Chondrocyte (in vitro differentiated cells): ENCODE results near the gene FBXL2. TPM values are rescaled to one million over a fixed set of nuclear protein-coding genes. Genes with fewer than 3 reads are reported as not detected.
A peak's percentile ranks its signal among the peaks of the same experiment; 100 is the strongest.

Experiments
- DNase-seq: peaks from one replicate; pipeline ENCODE4 v3.0.0; 2021; ENCODE audit warnings: mixed read lengths, low spot score
- H3K27ac Mint-ChIP-seq: one replicate; pipeline ENCODE4 v1.8.0; 2021; ENCODE audit warnings: mild to moderate bottlenecking, moderate library complexity, mixed read lengths; ENCODE audit not compliant: unreplicated experiment
- H3K27me3 Mint-ChIP-seq: 2 replicates; pipeline ENCODE4 v1.8.0; 2021; ENCODE audit warnings: low read depth, mixed read lengths
- H3K36me3 Mint-ChIP-seq: 2 replicates; pipeline ENCODE4 v1.8.0; 2021; ENCODE audit warnings: low read depth, mixed read lengths
- H3K4me1 Mint-ChIP-seq: 2 replicates; pipeline ENCODE4 v1.8.0; 2021; ENCODE audit warnings: low read depth, mild to moderate bottlenecking, mixed read lengths
- H3K4me3 Mint-ChIP-seq: one replicate; pipeline ENCODE4 v1.8.0; 2021; ENCODE audit warnings: mild to moderate bottlenecking, moderate library complexity, mixed read lengths; ENCODE audit not compliant: unreplicated experiment
- H3K9me3 Mint-ChIP-seq: 2 replicates; pipeline ENCODE4 v1.8.0; 2021; ENCODE audit warnings: low read depth, mixed read lengths
- total RNA-seq: library from RNA; stranded (reverse); gene quantifications from 3 replicates; pipeline ENCODE4 v1.2.1, GENCODE V29; 2021
- TF ChIP-seq, protein P1 (sequence below): fragments of 200-600 bp; sonication (generic); IDR thresholded peaks from 2 replicates; pipeline ENCODE4 v1.5.0; 2021; ENCODE audit warnings: antibody characterized with exemption, mild to moderate bottlenecking, moderate library complexity

Gene FBXL2
- total RNA-seq, 1 donor from 2014 or later = 22.2 TPM

DNA sequence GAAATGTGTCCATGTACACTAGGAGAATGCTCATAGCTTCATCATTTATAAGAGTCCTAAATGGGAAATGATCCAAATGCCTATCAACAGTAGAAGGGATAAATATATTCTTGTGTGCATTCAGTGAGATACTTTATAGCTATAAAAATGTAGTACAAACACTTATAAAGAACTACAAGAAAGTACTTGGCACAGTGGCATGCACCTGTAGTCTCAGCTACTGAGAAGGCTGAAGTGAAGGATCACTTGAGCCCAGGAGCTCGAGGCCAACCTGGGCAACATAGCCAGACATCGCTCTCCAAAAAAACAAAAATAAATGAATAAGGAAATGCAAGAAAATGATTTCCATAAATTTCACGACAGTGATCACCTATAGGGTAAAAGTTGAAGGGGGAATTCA lies 3.6 kb upstream of the FBXL2 start:
- no peak overlapping the region for H3K27ac Mint-ChIP-seq
- H3K27me3 Mint-ChIP-seq = no peaks in the 10 kb centered on the region
- no peak for DNase-seq
- H3K9me3 Mint-ChIP-seq = peaks cover 7% of the 10 kb centered on the region
- no peak overlapping the region for H3K4me3 Mint-ChIP-seq
- no peaks in the 10 kb centered on the region for H3K36me3 Mint-ChIP-seq
- peaks cover 13% of the 10 kb centered on the region for H3K4me1 Mint-ChIP-seq
- TF ChIP-seq, protein P1, sequence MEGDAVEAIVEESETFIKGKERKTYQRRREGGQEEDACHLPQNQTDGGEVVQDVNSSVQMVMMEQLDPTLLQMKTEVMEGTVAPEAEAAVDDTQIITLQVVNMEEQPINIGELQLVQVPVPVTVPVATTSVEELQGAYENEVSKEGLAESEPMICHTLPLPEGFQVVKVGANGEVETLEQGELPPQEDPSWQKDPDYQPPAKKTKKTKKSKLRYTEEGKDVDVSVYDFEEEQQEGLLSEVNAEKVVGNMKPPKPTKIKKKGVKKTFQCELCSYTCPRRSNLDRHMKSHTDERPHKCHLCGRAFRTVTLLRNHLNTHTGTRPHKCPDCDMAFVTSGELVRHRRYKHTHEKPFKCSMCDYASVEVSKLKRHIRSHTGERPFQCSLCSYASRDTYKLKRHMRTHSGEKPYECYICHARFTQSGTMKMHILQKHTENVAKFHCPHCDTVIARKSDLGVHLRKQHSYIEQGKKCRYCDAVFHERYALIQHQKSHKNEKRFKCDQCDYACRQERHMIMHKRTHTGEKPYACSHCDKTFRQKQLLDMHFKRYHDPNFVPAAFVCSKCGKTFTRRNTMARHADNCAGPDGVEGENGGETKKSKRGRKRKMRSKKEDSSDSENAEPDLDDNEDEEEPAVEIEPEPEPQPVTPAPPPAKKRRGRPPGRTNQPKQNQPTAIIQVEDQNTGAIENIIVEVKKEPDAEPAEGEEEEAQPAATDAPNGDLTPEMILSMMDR = no peak

DNA sequence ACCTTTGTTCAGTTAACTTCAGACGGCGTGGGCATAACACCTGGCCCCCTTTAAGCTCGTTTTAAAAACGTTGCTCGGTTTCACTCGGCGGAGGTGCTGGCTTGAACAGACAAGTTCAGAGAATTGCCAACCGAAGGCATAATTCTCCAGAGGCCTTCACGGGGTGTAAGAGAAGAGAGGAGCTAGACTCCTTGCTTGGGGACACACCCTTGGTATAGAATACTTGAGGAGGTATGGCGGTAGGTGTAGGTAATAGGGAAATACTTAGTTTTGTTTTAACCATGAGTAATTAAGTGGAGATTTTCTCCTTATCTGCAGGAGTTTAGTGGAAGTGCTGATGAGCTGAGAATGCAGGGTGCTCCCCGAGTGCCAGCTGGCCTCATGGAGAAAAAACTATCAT lies 921 bp downstream of the FBXL2 start:
- Mint-ChIP-seq H3K9me3 (peaks cover 5% of the 10 kb centered on the region), H3K27me3 (no peaks in the 10 kb centered on the region), H3K36me3 (peaks cover 2% of the 10 kb centered on the region), H3K27ac (peak overlapping the region; percentile 65), H3K4me3 (peak overlapping the region; percentile 77), H3K4me1 (peaks cover 27% of the 10 kb centered on the region)
- no peak for DNase-seq
- TF ChIP-seq, protein P1 = no peak

DNA sequence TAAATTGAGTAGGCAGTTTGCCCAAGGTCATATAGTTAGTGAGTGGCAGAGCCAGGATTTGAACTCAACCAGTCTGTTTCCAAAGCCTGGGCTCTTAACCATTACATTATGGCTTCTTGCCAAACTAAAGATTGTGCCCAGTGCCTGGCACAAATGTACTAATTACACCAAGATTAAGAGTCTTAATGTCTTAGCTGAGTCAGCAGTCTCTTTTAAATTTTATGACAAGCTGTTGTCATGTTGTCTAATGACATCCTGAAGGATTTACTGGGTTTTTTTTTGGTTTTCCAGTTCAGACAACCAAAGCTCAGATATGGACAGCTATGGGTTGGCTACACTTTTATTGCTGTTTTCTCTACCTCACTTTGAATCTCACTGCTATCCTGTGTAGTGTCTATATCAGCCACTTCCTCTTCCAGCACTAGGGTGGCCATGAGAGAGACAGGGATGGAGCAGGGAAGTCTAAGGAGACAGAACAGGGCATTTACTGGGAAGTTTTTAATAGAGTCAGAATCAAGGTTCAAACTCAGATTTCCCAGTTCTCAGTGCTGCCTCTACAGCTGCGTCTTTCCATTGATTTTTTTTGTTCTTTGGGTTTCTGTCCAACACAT lies 10.5 kb downstream of the FBXL2 start:
- no peak overlapping the region for H3K4me3 Mint-ChIP-seq
- H3K4me1 Mint-ChIP-seq = peaks cover 7% of the 10 kb centered on the region
- TF ChIP-seq, protein P1 = no peak
- no peak for DNase-seq
- peaks cover 17% of the 10 kb centered on the region for H3K36me3 Mint-ChIP-seq
- H3K27me3 Mint-ChIP-seq = no peaks in the 10 kb centered on the region
- peaks cover 25% of the 10 kb centered on the region for H3K9me3 Mint-ChIP-seq
- no peak overlapping the region for H3K27ac Mint-ChIP-seq

DNA sequence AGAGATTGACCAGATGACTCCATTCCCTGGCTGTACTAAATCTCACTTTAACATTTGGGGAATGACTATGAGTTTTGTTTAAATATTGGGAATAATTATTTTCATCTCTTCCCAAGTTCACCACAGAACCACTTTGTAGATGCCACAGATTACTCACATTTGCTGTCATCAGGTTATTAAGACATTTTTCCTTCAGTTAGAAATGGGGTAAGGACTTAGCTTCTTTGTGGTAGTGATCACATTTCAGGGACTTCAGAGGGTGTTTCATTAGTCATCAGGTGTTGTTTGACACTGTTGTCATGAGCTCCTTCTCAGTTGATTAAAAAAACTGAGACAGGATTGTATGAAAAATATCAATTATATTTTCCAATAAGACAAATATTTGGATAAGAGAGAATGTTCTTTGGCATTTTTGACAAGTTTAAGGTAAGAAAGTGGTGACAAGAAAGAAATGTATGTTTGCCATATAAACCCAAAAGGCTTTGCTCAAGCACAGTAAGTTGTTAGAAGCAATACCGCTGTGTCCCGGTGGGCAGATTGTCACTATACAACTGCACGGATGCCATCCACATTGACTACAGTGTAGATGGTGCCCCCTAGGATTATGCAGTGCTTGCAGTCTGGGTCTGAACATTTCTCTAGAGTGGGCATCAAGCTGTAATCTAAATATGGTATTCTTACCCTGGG lies 22.3 kb downstream of the FBXL2 start:
- TF ChIP-seq, protein P1 = peak; percentile 67
- Mint-ChIP-seq H3K9me3 (peaks cover 2% of the 10 kb centered on the region), H3K27ac (peak overlapping the region; percentile 94), H3K4me1 (peaks cover 40% of the 10 kb centered on the region), H3K36me3 (peaks cover 5% of the 10 kb centered on the region), H3K27me3 (no peaks in the 10 kb centered on the region), H3K4me3 (no peak overlapping the region)
- DNase-seq = no peak

DNA sequence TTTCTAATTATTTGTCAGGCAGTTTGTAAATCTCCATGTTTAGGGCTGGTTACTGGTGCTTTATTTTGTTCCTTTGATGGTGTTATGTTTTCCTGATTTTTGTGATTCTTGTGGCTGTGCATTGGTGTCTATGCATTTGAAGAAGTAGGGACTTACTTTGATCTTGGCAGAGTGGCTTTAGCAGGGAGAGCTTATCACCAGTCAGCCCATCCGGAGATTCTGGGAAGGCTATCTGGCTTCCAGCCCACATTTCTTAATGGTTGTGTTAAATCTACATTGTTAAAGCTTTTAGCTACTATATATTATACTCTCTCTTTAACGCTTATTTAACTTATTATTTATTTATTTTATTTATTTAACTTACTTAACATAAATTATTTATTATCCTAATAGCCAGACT lies 35.1 kb downstream of the FBXL2 start:
- Mint-ChIP-seq H3K27me3 (no peaks in the 10 kb centered on the region), H3K9me3 (peaks cover 6% of the 10 kb centered on the region), H3K36me3 (peaks cover 18% of the 10 kb centered on the region), H3K4me1 (peaks cover 12% of the 10 kb centered on the region), H3K27ac (peak overlapping the region; percentile 6), H3K4me3 (no peak overlapping the region)
- TF ChIP-seq, protein P1 = no peak
- DNase-seq = no peak
